ENCODE results near the gene HNRNPC.

Gene HNRNPC

GRCh38 chr14:21267431-21267845, 1.8 kb downstream of the HNRNPC start:
- TF ChIP-seq CTCF (conservative IDR thresholded peaks at IDR 0.05): no peak
- peak overlapping the region; percentile 89 for H3K27ac ChIP-seq

- H3K27ac ChIP-seq: peak overlapping the region; percentile 12; the same call in 1 of the 2 replicates
- TF ChIP-seq CTCF (conservative IDR thresholded peaks at IDR 0.05): no peak
Measured at GRCh38 chr14:21264025-21264801, 5.0 kb downstream of the HNRNPC start.

- peak overlapping the region; percentile 12; the same call in 1 of the 2 replicates for H3K27ac ChIP-seq
- no peak for TF ChIP-seq CTCF (conservative IDR thresholded peaks at IDR 0.05)
Measured at GRCh38 chr14:21263284-21264024, 5.8 kb downstream of the HNRNPC start.

GRCh38 chr14:21262410-21262809, 6.8 kb downstream of the HNRNPC start:
- TF ChIP-seq CTCF (conservative IDR thresholded peaks at IDR 0.05): no peak
- H3K27ac ChIP-seq: no peak overlapping the region

GRCh38 chr14:21261824-21262223, 7.4 kb downstream of the HNRNPC start:
- no peak overlapping the region for H3K27ac ChIP-seq
- no peak for TF ChIP-seq CTCF (conservative IDR thresholded peaks at IDR 0.05)

- no peak for TF ChIP-seq CTCF (conservative IDR thresholded peaks at IDR 0.05)
Measured at GRCh38 chr14:21258889-21259787, 10.1 kb downstream of the HNRNPC start.

More at GRCh38 chr14:21258889-21259787, 10.1 kb downstream of the HNRNPC start:
- no peak overlapping the region for H3K27ac ChIP-seq

Data from VCaP (cell line).